Omental fat pad (tissue), 4 donors: ENCODE results near the gene RPS25. TPM values are rescaled to one million over a fixed set of nuclear protein-coding genes. Genes with fewer than 3 reads are reported as not detected.

Source experiments
- ATAC-seq: fragments of 150-250 bp; one replicate; pipeline ENCODE4 v1.9.1; 2016; ENCODE audit warnings: mild to moderate bottlenecking, moderate library complexity; ENCODE audit not compliant: low FRiP score
- DNase-seq: peaks from one replicate; pipeline ENCODE4 v3.0.0-alpha.2; 2019; ENCODE audit warnings: low spot score
- total RNA-seq, 4 donors: library from RNA; depleted of rRNA; stranded (reverse); fragments of >200 nt; gene quantifications; one replicate each; pipeline ENCODE4 v1.1.0, GENCODE V29; 2016
- TF ChIP-seq, protein P1 (sequence below), 3 donors: fragments of 450-650 bp; IDR thresholded peaks; one replicate each; pipeline ENCODE4 v1.5.1; 2016 to 2017; ENCODE audit warnings: antibody characterized with exemption in 3 of 3, mild to moderate bottlenecking in 3 of 3, moderate library complexity in 2 of 3

RPS25 gene
- total RNA-seq, 4 donors from 2014 or later: 1,426 to 2,619 (median 2,025) TPM

DNA sequence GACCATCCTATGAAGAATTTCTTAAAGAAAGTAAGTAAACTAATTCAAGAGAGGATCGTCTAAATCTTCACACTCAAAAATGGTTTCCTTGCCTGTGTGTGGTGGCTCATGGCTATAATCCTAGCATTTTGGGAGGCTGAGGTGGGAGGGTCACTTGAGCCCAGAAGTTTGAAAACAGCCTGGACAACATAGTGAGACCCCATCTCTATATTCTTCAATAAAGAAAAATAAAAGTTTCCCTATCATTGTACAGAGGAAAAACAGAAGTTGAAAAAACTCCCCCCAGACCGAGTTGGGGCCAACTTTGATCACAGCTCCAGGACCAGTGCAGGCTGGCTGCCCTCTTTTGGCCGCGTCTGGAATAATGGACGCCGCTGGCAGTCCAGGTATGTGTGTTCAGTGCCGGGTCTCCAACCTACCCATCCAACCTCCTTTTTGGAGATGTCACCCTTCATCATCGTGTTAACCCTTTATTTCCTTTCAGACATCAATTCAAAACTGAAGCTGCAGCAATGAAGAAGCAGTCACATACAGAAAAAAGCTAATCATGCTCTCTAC lies 3.0 kb downstream of the RPS25 start:
- DNase-seq (no peak), ATAC-seq (no peak)
- TF ChIP-seq, protein P1, sequence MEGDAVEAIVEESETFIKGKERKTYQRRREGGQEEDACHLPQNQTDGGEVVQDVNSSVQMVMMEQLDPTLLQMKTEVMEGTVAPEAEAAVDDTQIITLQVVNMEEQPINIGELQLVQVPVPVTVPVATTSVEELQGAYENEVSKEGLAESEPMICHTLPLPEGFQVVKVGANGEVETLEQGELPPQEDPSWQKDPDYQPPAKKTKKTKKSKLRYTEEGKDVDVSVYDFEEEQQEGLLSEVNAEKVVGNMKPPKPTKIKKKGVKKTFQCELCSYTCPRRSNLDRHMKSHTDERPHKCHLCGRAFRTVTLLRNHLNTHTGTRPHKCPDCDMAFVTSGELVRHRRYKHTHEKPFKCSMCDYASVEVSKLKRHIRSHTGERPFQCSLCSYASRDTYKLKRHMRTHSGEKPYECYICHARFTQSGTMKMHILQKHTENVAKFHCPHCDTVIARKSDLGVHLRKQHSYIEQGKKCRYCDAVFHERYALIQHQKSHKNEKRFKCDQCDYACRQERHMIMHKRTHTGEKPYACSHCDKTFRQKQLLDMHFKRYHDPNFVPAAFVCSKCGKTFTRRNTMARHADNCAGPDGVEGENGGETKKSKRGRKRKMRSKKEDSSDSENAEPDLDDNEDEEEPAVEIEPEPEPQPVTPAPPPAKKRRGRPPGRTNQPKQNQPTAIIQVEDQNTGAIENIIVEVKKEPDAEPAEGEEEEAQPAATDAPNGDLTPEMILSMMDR (IDR thresholded peaks at IDR 0.05): no peak

DNA sequence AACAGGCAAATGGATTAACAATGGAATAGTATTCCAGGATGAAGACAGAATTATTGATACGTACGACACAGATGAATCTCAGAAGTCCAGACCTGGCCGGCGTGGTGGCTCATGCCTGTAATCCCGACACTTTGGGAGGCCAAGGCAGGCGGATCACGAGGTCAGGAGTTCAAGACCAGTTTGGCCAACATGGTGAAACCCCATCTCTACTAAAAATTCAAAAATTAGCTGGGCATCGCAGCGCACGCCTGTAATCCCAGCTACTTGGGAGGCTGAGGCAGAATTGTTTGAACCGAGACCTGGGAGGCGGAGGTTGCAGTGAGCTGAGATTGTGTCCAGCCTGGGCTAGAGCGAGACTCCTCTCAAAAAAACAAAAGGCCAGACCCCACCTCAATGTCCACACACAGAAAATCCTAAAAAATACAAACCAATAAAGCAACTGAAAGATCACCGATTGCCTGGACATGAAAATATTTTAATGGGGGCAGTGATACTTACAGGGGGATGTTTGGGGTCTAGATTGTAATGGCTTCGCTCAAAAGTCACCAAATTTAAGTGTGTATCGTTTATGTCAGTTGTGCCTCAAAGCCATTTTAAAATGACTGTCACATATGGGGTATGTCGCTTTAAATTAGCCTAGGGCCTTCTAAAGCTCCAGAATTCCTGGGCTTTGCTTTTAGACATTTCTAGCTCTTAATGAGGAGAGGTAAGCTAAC lies 3.8 kb downstream of the RPS25 start:
- ATAC-seq (no peak), DNase-seq (no peak)
- TF ChIP-seq, protein P1 (IDR thresholded peaks at IDR 0.05): no peak

DNA sequence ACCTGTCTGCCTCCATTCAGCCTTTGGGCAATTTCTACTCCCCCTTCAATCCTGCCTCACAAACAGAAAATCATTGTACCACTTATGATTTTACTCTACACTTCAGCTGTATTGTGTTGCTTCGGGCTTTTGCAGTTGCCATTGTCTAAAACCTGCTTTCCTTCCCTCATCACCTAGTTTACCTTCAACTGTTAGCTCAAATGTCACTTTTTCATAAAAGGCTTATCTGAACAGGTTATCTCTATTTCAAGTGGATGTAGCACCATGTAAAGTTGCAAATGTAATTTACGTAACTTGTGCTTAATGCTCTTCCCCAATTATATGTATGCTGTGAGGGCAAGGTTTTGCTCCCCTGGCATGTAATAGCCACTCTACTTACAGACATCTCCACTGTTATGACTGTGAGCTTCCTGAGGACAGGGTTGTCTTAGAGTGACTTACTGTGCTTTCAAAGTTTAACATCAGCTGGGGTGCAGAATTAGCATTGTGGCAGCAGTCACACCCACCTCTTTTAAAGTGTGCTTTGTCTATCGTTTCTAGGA lies 5.4 kb downstream of the RPS25 start:
- DNase-seq: no peak
- TF ChIP-seq, protein P1 (IDR thresholded peaks at IDR 0.05): no peak
- ATAC-seq: no peak

DNA sequence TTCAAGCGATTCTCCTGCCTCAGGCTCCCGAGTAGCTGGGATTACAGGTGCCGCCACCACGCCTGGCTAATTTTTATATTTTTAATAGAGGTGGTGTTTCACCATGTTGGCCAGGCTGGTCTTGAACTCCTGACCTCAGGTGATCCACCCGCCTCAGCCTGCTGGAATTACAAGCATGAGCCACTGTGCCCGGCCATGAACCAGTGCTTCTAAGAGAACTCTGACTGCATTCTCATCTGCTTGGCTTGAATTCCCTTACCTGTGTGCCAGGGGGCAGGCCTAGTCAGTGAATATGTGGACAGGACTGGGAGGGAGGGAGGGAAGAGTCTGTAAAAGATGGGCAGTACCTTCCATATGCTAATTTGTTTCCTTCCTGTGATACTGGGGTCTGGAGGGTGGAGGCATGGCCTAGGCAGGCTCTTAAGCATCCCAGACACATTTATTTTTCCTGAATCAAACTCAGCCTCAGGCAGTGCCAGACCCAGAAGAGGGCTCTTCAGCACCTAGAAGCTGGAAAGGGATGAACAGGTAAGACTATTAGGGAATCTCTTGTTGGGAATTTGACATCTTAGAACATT lies 6.6 kb downstream of the RPS25 start:
- DNase-seq: no peak
- ATAC-seq: no peak
- TF ChIP-seq, protein P1 (IDR thresholded peaks at IDR 0.05): no peak

DNA sequence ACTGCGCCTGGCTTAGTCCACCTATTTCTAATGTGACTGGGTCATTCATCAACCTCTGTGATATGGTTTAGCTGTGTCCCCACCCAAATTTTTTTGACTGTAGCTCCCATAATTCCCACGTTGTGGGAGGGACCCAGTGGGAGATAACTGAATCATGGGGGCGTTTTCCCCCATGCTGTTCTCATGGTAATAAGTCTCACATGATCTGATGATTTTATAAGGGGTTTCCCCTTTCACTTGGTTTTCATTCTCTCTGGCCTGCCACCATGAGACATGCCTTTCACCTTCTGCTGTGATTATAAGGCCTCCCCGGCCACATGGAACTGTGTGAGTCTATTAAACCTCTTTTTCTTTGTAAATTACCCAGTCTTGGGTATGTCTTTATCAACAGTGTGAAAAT lies 11.5 kb downstream of the RPS25 start:
- ATAC-seq (no peak), DNase-seq (no peak)
- TF ChIP-seq, protein P1 (IDR thresholded peaks at IDR 0.05): no peak

DNA sequence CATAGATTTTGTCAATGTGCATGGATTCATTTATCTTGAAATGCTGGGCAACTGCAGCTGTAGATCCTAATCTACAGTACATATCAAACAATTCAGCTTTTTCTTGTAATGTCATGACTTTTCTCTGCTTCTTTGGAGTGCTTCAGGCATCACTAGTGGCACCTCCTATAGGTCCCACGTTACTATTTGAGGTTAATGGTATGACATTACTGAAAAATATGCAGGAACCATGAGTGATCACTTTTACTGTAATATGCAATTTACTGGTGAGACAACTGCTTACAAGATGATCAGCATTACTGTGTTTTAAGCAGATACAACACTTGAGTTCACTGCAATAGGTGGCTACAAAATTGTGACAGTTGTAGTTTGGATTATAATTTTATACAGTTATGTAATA lies 17.2 kb downstream of the RPS25 start:
- no peak for DNase-seq
- no peak for ATAC-seq
- TF ChIP-seq, protein P1 (IDR thresholded peaks at IDR 0.05): no peak
